H9 (cell line): ENCODE results near the gene CALHM1. TPM values are rescaled to one million over a fixed set of nuclear protein-coding genes. Genes with fewer than 3 reads are reported as not detected.

Source experiments
- DNase-seq: peaks from one replicate; pipeline ENCODE4 v3.0.0-alpha.2; 2017
- H2AFZ ChIP-seq: one replicate; pipeline ENCODE4 v1.6.1; 2013; ENCODE audit warnings: mild to moderate bottlenecking, low read length, control low read depth, moderate library complexity
- H2AK5ac ChIP-seq: 2 replicates; pipeline ENCODE4 v1.6.1; 2013; ENCODE audit warnings: low read length, control low read depth, mixed read lengths; ENCODE audit not compliant: insufficient read length
- H2BK120ac ChIP-seq: one replicate; pipeline ENCODE4 v1.6.1; 2013; ENCODE audit warnings: low read depth, mild to moderate bottlenecking, low read length, control low read depth, inconsistent platforms; ENCODE audit not compliant: poor library complexity, severe bottlenecking
- H2BK12ac ChIP-seq: 2 replicates; pipeline ENCODE4 v1.6.1; 2013; ENCODE audit warnings: low read length, control low read depth, mixed read lengths, low read depth; ENCODE audit not compliant: insufficient read length
- H2BK15ac ChIP-seq: 2 replicates; pipeline ENCODE4 v1.6.1; 2013; ENCODE audit warnings: low read depth, low read length, control low read depth
- H2BK20ac ChIP-seq: one replicate; pipeline ENCODE4 v1.6.1; 2013; ENCODE audit warnings: low read depth, mild to moderate bottlenecking, low read length, control low read depth, inconsistent platforms; ENCODE audit not compliant: poor library complexity, severe bottlenecking
- H2BK5ac ChIP-seq: 2 replicates; pipeline ENCODE4 v1.6.1; 2013; ENCODE audit warnings: low read length, control low read depth, mixed read lengths; ENCODE audit not compliant: insufficient read length
- H3K14ac ChIP-seq: 2 replicates; pipeline ENCODE4 v1.6.1; 2013; ENCODE audit warnings: low read length, control low read depth; ENCODE audit not compliant: insufficient read depth
- H3K18ac ChIP-seq: 2 replicates; pipeline ENCODE4 v1.6.1; 2013; ENCODE audit warnings: low read depth, mild to moderate bottlenecking, mixed read lengths, low read length, control low read depth; ENCODE audit not compliant: insufficient read length
- H3K23ac ChIP-seq: 2 replicates; pipeline ENCODE4 v1.6.1; 2013; ENCODE audit warnings: low read length, control low read depth, mixed read lengths, low read depth; ENCODE audit not compliant: insufficient read length
- H3K23me2 ChIP-seq: 2 replicates; pipeline ENCODE4 v1.6.1; 2013; ENCODE audit warnings: low read depth, mild to moderate bottlenecking, mixed read lengths, low read length, control low read depth; ENCODE audit not compliant: insufficient read length, poor library complexity, severe bottlenecking
- H3K27ac ChIP-seq: 2 replicates; pipeline ENCODE4 v1.5.1; 2013; ENCODE audit warnings: low read length, control low read depth, mixed read lengths, low read depth; ENCODE audit not compliant: insufficient read length
- H3K27me3 ChIP-seq: 2 replicates; pipeline ENCODE4 v1.6.1; 2013; ENCODE audit warnings: low read length, control low read depth, inconsistent platforms; ENCODE audit not compliant: insufficient read depth
- H3K4ac ChIP-seq: 2 replicates; pipeline ENCODE4 v1.6.1; 2013; ENCODE audit warnings: low read depth, mild to moderate bottlenecking, control low read depth, inconsistent platforms, low read length, moderate library complexity
- H3K4me1 ChIP-seq: 2 replicates; pipeline ENCODE4 v1.6.1; 2013; ENCODE audit warnings: low read length, control low read depth, inconsistent platforms; ENCODE audit not compliant: insufficient read depth
- H3K4me2 ChIP-seq: 2 replicates; pipeline ENCODE4 v1.6.1; 2013; ENCODE audit warnings: low read length, control low read depth, mixed read lengths; ENCODE audit not compliant: insufficient read length, insufficient read depth
- H3K56ac ChIP-seq: 2 replicates; pipeline ENCODE4 v1.6.1; 2013; ENCODE audit warnings: low read depth, mild to moderate bottlenecking, mixed read lengths, low read length, control low read depth; ENCODE audit not compliant: insufficient read length
- H3K79me1 ChIP-seq: 2 replicates; pipeline ENCODE4 v1.6.1; 2013; ENCODE audit warnings: low read depth, mild to moderate bottlenecking, moderate library complexity, low read length, control low read depth, inconsistent platforms; ENCODE audit not compliant: insufficient read depth, poor library complexity, severe bottlenecking
- H3K79me2 ChIP-seq: 2 replicates; pipeline ENCODE4 v1.6.1; 2013; ENCODE audit warnings: low read length, control low read depth, inconsistent platforms; ENCODE audit not compliant: insufficient read depth
- H3K9ac ChIP-seq: 2 replicates; pipeline ENCODE4 v1.6.1; 2013; ENCODE audit warnings: low read length, control low read depth, mixed read lengths; ENCODE audit not compliant: insufficient read length; ENCODE audit errors: extremely low read depth
- H3K9me3 ChIP-seq: one replicate; pipeline ENCODE4 v1.6.1; 2013; ENCODE audit warnings: low read depth, low read length, inconsistent platforms; ENCODE audit not compliant: control insufficient read depth
- H3T11ph ChIP-seq: one replicate; pipeline ENCODE4 v1.6.1; 2013; ENCODE audit warnings: mild to moderate bottlenecking, low read length, control low read depth, inconsistent platforms
- H4K20me1 ChIP-seq: one replicate; pipeline ENCODE4 v1.6.1; 2013; ENCODE audit not compliant: control insufficient read depth, insufficient read length, insufficient read depth
- H4K5ac ChIP-seq: 2 replicates; pipeline ENCODE4 v1.6.1; 2013; ENCODE audit warnings: low read depth, mild to moderate bottlenecking, mixed read lengths, low read length, control low read depth; ENCODE audit not compliant: insufficient read length
- H4K8ac ChIP-seq: replicated peaks from 2 replicates; pipeline ENCODE4 v1.6.1; 2013; ENCODE audit warnings: low read length, control low read depth, mixed read lengths, low read depth; ENCODE audit not compliant: insufficient read length
- H4K91ac ChIP-seq: 2 replicates; pipeline ENCODE4 v1.6.1; 2013; ENCODE audit warnings: low read depth, mild to moderate bottlenecking, moderate library complexity, mixed read lengths, low read length, control low read depth; ENCODE audit not compliant: insufficient read length
- H3K27ac Mint-ChIP-seq, 3 experiments: 2 replicates in 2 of 3; 3 replicates in 1 of 3; pipeline ENCODE4 v1.8.0; 2020 to 2021; ENCODE audit warnings: mixed read lengths in 3 of 3, mild to moderate bottlenecking in 1 of 3, moderate library complexity in 1 of 3
- H3K27me3 Mint-ChIP-seq: 2 replicates; pipeline ENCODE4 v1.8.0; 2021; ENCODE audit warnings: low read depth, mild to moderate bottlenecking, moderate library complexity, mixed read lengths
- H3K36me3 Mint-ChIP-seq, 3 experiments: 2 replicates in 2 of 3; 3 replicates in 1 of 3; pipeline ENCODE4 v1.8.0; 2020 to 2021; ENCODE audit warnings: low read depth in 3 of 3, mixed read lengths in 3 of 3; ENCODE audit not compliant: insufficient read depth in 1 of 3
- H3K4me1 Mint-ChIP-seq, 2 experiments: 2 replicates each; pipeline ENCODE4 v1.8.0; 2020; ENCODE audit warnings: mixed read lengths in 2 of 2
- H3K4me3 Mint-ChIP-seq, 2 experiments: 2 replicates in 1 of 2; 3 replicates in 1 of 2; pipeline ENCODE4 v1.8.0; 2020 to 2021; ENCODE audit warnings: mild to moderate bottlenecking in 2 of 2, mixed read lengths in 2 of 2, moderate library complexity in 1 of 2
- H3K9me3 Mint-ChIP-seq, 2 experiments: 2 replicates in 1 of 2; 3 replicates in 1 of 2; pipeline ENCODE4 v1.8.0; 2020; ENCODE audit warnings: mild to moderate bottlenecking in 2 of 2, mixed read lengths in 2 of 2, moderate library complexity in 1 of 2
- WGBS: extraction: QIAGEN DNeasy Blood & Tissue Kit; methylation state at CpG from one replicate; pipeline ENCODE4 v1.1.7; 2013; ENCODE audit warnings: missing lambda C conversion rate, low lambda C conversion rate, mixed read lengths; ENCODE audit not compliant: insufficient read length; ENCODE audit errors: extremely low coverage; 5-methylcytosine and 5-hydroxymethylcytosine counted together
- total RNA-seq: library from RNA; stranded (reverse); gene quantifications from 2 replicates; pipeline ENCODE4 v1.2.1, GENCODE V29; 2021
- TF ChIP-seq, protein P1 (sequence below): fragments of 200-600 bp; sonication (generic); conservative IDR thresholded peaks from 3 replicates; pipeline ENCODE4 v1.8.0; 2021; ENCODE audit warnings: antibody characterized with exemption, mild to moderate bottlenecking

Gene CALHM1
- total RNA-seq, 1 experiment from 2014 or later = 0.13 TPM

GRCh38 chr10:103427866-103428265 lies 30.8 kb downstream of the CALHM1 start:
- Histone ChIP-seq H3K56ac (no peak overlapping the region), H3T11ph (no peak overlapping the region), H3K4me2 (no peak overlapping the region), H2AK5ac (no peak overlapping the region), H3K23ac (no peak overlapping the region), H4K5ac (no peak overlapping the region), H3K18ac (no peak overlapping the region), H4K91ac (no peak overlapping the region), H3K27me3 (no peaks in the 10 kb centered on the region), H4K20me1 (no peaks in the 10 kb centered on the region), H3K27ac (no peak overlapping the region), H3K9me3 (no peaks in the 10 kb centered on the region), H3K14ac (no peak overlapping the region), H3K79me2 (no peaks in the 10 kb centered on the region; the same call in 1 of the 2 replicates), H2AFZ (no peak overlapping the region), H3K4ac (no peak overlapping the region), H2BK5ac (no peak overlapping the region), H3K9ac (no peak overlapping the region), H3K4me1 (no peaks in the 10 kb centered on the region), H3K79me1 (no peaks in the 10 kb centered on the region), H2BK15ac (no peak overlapping the region), H2BK120ac (no peak overlapping the region), H2BK20ac (no peak overlapping the region), H3K23me2 (no peaks in the 10 kb centered on the region), H2BK12ac (no peak overlapping the region), H4K8ac (no peak overlapping the region)
- no peaks in the 10 kb centered on the region for H3K9me3 Mint-ChIP-seq
- no peak for DNase-seq
- TF ChIP-seq, protein P1, sequence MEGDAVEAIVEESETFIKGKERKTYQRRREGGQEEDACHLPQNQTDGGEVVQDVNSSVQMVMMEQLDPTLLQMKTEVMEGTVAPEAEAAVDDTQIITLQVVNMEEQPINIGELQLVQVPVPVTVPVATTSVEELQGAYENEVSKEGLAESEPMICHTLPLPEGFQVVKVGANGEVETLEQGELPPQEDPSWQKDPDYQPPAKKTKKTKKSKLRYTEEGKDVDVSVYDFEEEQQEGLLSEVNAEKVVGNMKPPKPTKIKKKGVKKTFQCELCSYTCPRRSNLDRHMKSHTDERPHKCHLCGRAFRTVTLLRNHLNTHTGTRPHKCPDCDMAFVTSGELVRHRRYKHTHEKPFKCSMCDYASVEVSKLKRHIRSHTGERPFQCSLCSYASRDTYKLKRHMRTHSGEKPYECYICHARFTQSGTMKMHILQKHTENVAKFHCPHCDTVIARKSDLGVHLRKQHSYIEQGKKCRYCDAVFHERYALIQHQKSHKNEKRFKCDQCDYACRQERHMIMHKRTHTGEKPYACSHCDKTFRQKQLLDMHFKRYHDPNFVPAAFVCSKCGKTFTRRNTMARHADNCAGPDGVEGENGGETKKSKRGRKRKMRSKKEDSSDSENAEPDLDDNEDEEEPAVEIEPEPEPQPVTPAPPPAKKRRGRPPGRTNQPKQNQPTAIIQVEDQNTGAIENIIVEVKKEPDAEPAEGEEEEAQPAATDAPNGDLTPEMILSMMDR = no peak
- no peaks in the 10 kb centered on the region for H3K27me3 Mint-ChIP-seq
- H3K27ac Mint-ChIP-seq = no peak overlapping the region
- no CpG with 5 or more reads among the region's 9 CpGs for WGBS
- peaks cover 46 to 92% (median 80%) of the 10 kb centered on the region in 3 experiments for H3K36me3 Mint-ChIP-seq
- H3K4me3 Mint-ChIP-seq = no peak overlapping the region
- no peaks in the 10 kb centered on the region for H3K4me1 Mint-ChIP-seq
